Measurements from ENCODE around the gene SHC2. TPM values are rescaled to one million over a fixed set of nuclear protein-coding genes. Genes with fewer than 3 reads are reported as not detected.

The SHC2 gene
- total and polyA plus RNA-seq, 2 of the 13 experiments (the other 11 are each of a cell fraction or from before 2014, with no cell fraction given): 9.0 to 18.3 TPM

DNA sequence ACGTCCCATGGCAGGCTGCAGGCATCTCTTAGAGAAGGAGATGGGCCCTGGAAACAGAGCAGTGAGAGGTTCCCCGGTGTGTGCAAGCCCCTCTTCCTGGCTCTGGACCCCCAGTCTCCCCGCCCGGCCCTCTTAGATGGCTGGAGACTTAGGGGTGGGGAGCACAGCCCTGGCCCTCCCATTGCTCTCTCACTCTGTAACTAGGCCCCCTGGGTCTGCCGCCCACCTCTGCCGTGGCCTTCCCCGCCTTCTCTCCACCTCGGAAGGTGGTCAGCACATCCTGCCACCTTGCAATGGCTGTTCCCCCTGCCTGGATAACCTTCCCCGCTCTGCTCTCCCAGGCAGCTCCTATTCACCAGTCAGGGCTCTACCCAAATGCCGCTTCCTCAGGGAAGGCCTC, 30.1 kb downstream of the SHC2 start (continued):
- TF ChIP-seq, protein P1, sequence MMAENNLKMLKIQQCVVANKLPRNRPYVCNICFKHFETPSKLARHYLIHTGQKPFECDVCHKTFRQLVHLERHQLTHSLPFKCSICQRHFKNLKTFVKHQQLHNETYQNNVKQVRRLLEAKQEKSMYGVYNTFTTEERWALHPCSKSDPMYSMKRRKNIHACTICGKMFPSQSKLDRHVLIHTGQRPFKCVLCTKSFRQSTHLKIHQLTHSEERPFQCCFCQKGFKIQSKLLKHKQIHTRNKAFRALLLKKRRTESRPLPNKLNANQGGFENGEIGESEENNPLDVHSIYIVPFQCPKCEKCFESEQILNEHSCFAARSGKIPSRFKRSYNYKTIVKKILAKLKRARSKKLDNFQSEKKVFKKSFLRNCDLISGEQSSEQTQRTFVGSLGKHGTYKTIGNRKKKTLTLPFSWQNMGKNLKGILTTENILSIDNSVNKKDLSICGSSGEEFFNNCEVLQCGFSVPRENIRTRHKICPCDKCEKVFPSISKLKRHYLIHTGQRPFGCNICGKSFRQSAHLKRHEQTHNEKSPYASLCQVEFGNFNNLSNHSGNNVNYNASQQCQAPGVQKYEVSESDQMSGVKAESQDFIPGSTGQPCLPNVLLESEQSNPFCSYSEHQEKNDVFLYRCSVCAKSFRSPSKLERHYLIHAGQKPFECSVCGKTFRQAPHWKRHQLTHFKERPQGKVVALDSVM (CRISPR knock-in tag; IDR thresholded peaks at IDR 0.05): no peak
- TF ChIP-seq ZBTB7B (CRISPR knock-in tag; IDR thresholded peaks at IDR 0.05): no peak

DNA sequence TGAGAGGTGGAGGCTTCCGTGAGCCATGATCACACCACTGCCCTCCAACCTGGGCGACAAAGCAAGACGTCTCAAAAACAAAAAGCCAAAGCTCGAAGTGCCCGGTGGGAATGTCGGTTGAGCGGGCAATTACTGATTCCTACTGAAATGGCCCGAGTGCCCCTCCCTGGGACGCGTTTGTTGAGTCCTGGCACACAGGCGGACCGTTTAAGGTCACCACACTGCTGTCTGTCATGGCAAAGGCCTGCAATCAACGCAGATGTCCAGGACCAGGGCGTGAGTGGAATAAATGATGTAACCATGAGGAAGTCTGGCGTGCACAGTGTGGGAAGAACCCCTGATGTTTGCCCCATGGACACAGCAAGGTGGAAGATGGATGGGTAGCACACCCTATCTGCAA, 32.7 kb downstream of the SHC2 start:
- FAIRE-seq (no peak), DNase-seq (ENCODE audit: low spot score) (no peak), ATAC-seq (no peak)
- CTCF ChIA-PET (ENCODE audit: low intra/inter-chr PET ratio, low total read pairs): no interaction called here
- intact Hi-C loops (cut with micrococcal nuclease; ENCODE audit: unreplicated experiment): no loop called here
- POLR2A ChIA-PET: no interaction called here
- in situ Hi-C loops (cut with HindIII; ENCODE audit: extremely low pct_ligation_motif_present, low pct_unique_long_range_greater_than_20kb): no loop called here
- Histone ChIP-seq H3K27me3 (ENCODE audit: control insufficient read depth in 1 of 2, insufficient read depth in 2 of 2, low read length in 2 of 2) (no peaks in the 10 kb centered on the region), H4K20me1 (ENCODE audit: insufficient read depth, low read length) (no peaks in the 10 kb centered on the region), H3K27ac (ENCODE audit: extremely low read length, insufficient read depth, low read length) (no peak overlapping the region), H3K4me3 (replicated peaks in 1 of 3; ENCODE audit: insufficient read depth in 1 of 3, low read depth in 2 of 3, low read length in 3 of 3) (no peak overlapping the region), H3K36me3 (replicated peaks in 1 of 2; ENCODE audit: control insufficient read depth in 1 of 2, insufficient read depth in 2 of 2, low read length in 2 of 2) (peaks cover 0 to 3% of the 10 kb centered on the region in 2 experiments; a peak in 1 of 5 replicates), H3K9ac (ENCODE audit: insufficient read depth, low read depth, low read length) (no peak overlapping the region), H2AFZ (ENCODE audit: low read length) (no peak overlapping the region), H3K4me1 (ENCODE audit: insufficient read depth, low read length) (no peaks in the 10 kb centered on the region), H3K9me3 (ENCODE audit: low read length) (no peaks in the 10 kb centered on the region), H3K4me2 (ENCODE audit: low read depth, low read length) (no peak overlapping the region), H3K79me2 (ENCODE audit: insufficient read depth, low read length) (no peaks in the 10 kb centered on the region)
- no TSS peak for BruUV-seq (replicated peaks)
- 92% methylated on average over 15 of the region's 15 CpGs for WGBS (ENCODE audit: low lambda C conversion rate)
- TF ChIP-seq KLF11 (CRISPR knock-in tag; IDR thresholded peaks at IDR 0.05): no peak
- TF ChIP-seq, protein P2, sequence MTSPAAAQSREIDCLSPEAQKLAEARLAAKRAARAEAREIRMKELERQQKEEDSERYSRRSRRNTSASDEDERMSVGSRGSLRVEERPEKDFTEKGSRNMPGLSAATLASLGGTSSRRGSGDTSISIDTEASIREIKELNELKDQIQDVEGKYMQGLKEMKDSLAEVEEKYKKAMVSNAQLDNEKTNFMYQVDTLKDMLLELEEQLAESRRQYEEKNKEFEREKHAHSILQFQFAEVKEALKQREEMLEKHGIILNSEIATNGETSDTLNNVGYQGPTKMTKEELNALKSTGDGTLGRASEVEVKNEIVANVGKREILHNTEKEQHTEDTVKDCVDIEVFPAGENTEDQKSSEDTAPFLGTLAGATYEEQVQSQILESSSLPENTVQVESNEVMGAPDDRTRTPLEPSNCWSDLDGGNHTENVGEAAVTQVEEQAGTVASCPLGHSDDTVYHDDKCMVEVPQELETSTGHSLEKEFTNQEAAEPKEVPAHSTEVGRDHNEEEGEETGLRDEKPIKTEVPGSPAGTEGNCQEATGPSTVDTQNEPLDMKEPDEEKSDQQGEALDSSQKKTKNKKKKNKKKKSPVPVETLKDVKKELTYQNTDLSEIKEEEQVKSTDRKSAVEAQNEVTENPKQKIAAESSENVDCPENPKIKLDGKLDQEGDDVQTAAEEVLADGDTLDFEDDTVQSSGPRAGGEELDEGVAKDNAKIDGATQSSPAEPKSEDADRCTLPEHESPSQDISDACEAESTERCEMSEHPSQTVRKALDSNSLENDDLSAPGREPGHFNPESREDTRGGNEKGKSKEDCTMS (CRISPR knock-in tag; conservative IDR thresholded peaks at IDR 0.05): no peak
- TF ChIP-seq REL (CRISPR knock-in tag; conservative IDR thresholded peaks at IDR 0.05): no peak
- TF ChIP-seq SRY (CRISPR knock-in tag; IDR thresholded peaks at IDR 0.05): no peak
- TF ChIP-seq, protein P3, sequence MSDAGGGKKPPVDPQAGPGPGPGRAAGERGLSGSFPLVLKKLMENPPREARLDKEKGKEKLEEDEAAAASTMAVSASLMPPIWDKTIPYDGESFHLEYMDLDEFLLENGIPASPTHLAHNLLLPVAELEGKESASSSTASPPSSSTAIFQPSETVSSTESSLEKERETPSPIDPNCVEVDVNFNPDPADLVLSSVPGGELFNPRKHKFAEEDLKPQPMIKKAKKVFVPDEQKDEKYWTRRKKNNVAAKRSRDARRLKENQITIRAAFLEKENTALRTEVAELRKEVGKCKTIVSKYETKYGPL (CRISPR knock-in tag; IDR thresholded peaks at IDR 0.05): no peak
- TF ChIP-seq JARID2 (CRISPR knock-in tag; IDR thresholded peaks at IDR 0.05; ENCODE audit: insufficient replicate concordance): no peak
- TF ChIP-seq, protein P4, sequence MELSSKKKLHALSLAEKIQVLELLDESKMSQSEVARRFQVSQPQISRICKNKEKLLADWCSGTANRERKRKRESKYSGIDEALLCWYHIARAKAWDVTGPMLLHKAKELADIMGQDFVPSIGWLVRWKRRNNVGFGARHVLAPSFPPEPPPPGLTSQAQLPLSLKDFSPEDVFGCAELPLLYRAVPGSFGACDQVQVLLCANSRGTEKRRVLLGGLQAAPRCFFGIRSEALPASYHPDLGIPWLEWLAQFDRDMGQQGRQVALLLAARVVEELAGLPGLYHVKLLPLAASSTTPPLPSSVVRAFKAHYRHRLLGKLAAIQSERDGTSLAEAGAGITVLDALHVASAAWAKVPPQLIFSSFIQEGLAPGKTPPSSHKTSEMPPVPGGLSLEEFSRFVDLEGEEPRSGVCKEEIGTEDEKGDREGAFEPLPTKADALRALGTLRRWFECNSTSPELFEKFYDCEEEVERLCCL (CRISPR knock-in tag; IDR thresholded peaks at IDR 0.05; ENCODE audit: borderline replicate concordance): no peak
